NCI-H1105 (cell line): ENCODE results near the gene C1orf141.
"Not testable (repeated sequence)": the region's sequence is repeated elsewhere in the genome, so short reads cannot be mapped to it uniquely, and the experiment has no call there.

Experiments used
- DNase-seq: peaks from one replicate; lab custom pipeline; 2025; lab: John Stamatoyannopoulos, UW

Gene C1orf141

GRCh38 chr1:67142931-67143330 is 8.2 kb upstream of the C1orf141 start:
- no peak for DNase-seq

GRCh38 chr1:67141832-67142231 is 7.1 kb upstream of the C1orf141 start:
- not testable (repeated sequence) for DNase-seq

- no peak for DNase-seq
Observed at GRCh38 chr1:67140460-67140859, 5.7 kb upstream of the C1orf141 start.

- no peak for DNase-seq
Observed at GRCh38 chr1:67138813-67139499, 4.2 kb upstream of the C1orf141 start.

- DNase-seq = no peak
Observed at GRCh38 chr1:67137307-67137753, 2.6 kb upstream of the C1orf141 start.

GRCh38 chr1:67135354-67135753 is 584 bp upstream of the C1orf141 start:
- no peak for DNase-seq

GRCh38 chr1:67133177-67133576 is 1.6 kb downstream of the C1orf141 start:
- no peak for DNase-seq

GRCh38 chr1:67130673-67131072 is 4.1 kb downstream of the C1orf141 start:
- peak; percentile 6 for DNase-seq

GRCh38 chr1:67126974-67127373 is 7.8 kb downstream of the C1orf141 start:
- DNase-seq = no peak

- DNase-seq = no peak
Observed at GRCh38 chr1:67126111-67126746, 8.5 kb downstream of the C1orf141 start.

- DNase-seq = no peak
Observed at GRCh38 chr1:67124455-67124854, 10.3 kb downstream of the C1orf141 start.

- no peak for DNase-seq
Observed at GRCh38 chr1:67120855-67121619, 13.7 kb downstream of the C1orf141 start.

GRCh38 chr1:67118646-67119045 is 16.1 kb downstream of the C1orf141 start:
- no peak for DNase-seq

- DNase-seq = no peak
Observed at GRCh38 chr1:67118191-67118590, 16.6 kb downstream of the C1orf141 start.

GRCh38 chr1:67114162-67114561 is 20.6 kb downstream of the C1orf141 start:
- no peak for DNase-seq

- no peak for DNase-seq
Observed at GRCh38 chr1:67110352-67110751, 24.4 kb downstream of the C1orf141 start.

GRCh38 chr1:67105508-67105907 is 29.3 kb downstream of the C1orf141 start:
- DNase-seq = no peak

GRCh38 chr1:67103548-67103947 is 31.2 kb downstream of the C1orf141 start:
- no peak for DNase-seq

- DNase-seq = no peak
Observed at GRCh38 chr1:67100833-67101232, 33.9 kb downstream of the C1orf141 start.

- DNase-seq = no peak
Observed at GRCh38 chr1:67097305-67097704, 37.5 kb downstream of the C1orf141 start.

GRCh38 chr1:67094191-67094590 is 40.6 kb downstream of the C1orf141 start:
- DNase-seq = no peak

- DNase-seq = no peak
Observed at GRCh38 chr1:67089685-67090208, 45.0 kb downstream of the C1orf141 start.

GRCh38 chr1:67088440-67088839 is 46.3 kb downstream of the C1orf141 start:
- no peak for DNase-seq
